GM21717 (cell line): ENCODE data around the gene NTM.
"Not testable (repeated sequence)": the region's sequence is repeated elsewhere in the genome, so short reads cannot be mapped to it uniquely, and the experiment has no call there.

ENCODE experiments used
- ATAC-seq: cut with Tn5 transposase; IDR thresholded peaks from one replicate; pipeline ENCODE4 v1.9.1; 2021; ENCODE audit warnings: mild to moderate bottlenecking, moderate library complexity; ENCODE audit not compliant: unreplicated experiment

NTM gene

DNA sequence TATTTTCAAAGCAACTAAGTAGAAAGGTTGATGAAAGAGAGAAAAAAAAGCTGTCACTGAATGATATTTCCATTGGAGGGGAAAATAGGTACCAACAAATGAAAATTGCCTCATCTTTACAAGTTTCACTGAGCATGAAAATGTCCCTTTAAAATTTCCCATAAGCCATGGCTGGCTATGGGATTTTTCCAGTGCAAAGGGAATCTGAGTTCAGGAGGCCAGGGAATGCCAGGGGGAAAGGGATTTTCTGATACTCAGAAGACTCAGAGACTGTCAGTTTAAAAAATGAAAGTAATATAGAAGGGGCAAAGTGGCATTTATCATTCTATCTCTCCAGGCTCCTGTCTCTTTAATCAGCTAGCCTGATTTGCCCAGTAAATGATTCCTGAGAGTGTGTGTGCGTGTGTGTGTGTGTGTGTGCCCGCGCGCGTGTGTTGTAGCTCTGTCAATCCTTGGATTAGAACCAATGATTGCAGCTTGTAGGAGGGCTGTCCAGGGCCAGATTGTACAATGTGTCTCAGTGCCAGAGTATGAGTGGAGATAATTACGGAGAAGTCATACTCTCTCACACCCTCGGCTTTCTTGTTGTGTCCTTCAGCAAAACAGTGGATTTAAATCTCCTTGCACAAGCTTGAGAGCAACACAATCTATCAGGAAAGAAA is at the start of gene NTM:
Gene NTM, plus strand, starts transcription at position 526 of the 662 bp plus-strand sequence.
- ATAC-seq, result no peak

DNA sequence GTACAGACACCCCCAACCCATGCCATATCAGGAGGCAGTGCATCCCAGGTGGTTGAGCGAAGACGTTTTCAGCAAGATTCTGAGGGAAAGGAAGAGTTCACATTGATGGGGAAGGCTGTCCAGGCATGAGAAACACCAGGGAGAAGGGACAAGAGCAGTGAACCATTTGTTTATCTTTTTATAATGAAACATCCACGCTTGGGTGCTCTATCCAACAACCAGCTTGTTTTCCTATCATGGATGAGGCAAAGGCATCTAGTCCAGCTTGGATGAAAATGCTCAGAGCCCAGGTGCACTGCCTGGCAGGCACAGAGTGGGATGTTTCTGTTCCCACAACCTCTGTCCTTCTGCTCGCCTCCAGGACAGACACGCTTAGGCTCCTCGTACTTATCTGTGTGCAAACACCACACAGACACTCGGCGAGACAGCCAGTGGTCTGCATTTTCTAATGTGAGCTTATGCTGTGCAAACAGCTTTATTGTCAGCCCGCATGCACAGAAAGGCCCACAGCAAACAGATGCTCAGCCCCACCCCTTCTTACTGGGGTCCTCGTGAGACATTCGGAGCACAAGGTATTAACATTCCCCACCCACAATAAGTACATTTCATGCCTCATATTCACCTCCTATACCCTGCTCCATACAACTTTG is 45.4 kb upstream of the NTM start:
- ATAC-seq, result no peak

DNA sequence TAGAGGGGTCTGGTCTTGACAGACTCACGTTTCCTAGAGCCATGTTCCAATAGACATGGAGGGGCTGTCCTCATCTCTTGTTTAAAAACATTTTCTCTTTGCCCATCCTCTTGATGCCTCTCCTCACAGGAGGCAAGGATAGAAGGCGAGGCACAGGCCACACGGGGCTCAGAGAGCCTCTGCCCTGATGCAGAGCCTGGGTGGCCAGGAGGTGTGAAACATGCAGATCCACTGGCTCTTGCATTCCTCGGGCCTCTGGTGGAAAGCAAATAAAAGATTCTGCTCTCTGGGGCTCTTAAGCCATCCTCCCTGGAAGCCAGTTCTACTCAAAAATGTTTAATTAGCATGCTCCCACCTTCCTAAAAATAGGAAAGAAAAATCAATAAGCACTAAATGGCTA is 43.6 kb upstream of the NTM start:
- no peak for ATAC-seq

DNA sequence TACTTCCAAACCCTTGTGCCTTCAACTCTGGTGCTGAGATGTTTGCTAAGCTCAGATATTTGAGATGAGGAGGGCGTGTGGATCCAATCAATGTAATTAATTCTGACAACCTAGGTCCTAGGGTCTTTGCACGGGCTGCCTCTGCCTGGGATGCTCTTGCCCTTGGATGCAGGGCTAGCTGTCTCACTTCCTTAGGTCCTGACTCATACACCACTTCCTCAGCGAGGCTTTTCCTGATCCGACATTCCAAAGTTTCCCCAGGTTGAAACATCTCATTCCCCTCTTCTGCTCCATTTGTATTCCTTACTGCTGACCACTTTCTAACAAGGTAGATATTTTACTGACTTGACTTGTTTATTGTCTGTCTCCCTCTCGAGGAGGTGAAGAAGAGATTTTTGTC is 43.0 kb upstream of the NTM start:
- ATAC-seq, result no peak

DNA sequence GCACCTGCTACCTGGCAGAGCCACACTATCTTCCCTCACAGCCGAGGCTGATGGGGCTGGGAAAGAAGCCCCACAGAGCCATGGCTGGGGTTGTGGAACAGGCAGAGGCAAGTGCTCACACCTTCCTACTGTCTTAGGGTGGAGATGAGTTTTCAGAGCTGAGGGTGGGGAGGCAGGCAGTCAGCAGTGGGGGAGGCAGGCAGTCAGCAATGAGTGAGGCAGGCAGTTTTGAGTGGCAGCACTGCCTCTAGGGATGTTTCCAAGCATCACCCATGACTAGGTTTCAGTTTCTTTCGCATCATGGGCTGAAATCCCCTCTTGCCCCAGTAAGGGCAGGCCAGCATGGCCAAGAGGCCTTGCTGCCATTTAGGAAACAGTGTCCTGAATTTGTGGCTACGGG is 41.6 kb upstream of the NTM start:
- ATAC-seq, result no peak

DNA sequence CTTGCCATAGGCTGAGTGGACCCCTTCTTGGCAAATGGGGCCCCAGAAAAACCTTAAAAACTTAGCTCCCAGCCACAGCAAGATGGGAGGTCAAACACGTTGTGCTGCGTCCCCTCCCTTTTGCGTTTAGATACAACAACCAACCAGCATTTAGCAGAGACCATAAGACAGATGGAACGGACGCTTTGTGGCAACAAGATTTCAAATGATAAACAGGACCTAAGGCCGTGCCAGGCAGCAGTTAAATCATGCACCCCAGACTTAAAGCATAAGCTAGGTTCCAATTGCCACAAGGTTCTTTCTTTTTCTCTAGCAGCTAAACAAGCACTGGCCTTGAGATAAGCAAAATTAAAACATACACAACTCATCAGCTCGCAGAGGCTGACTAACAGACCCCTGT is 39.4 kb upstream of the NTM start:
- ATAC-seq, result no peak

DNA sequence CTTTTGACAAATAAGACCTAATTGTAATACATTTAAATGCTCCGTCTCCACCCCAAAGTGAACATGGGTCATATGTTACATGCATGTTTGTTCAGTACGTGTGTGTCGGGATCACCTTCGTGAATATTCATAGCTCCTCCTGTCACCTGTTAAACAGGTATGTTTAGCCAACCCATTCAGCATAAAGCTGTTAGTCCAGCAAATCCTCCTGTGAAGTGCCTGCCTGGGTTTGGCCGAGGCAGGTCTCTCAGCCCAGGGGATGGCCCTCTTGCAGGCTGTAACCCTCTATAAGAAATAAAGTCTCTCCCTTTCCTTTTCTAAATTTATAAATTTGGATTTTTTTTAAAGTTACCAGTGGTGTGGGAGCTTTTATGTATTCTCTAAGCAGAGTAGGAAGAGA is 38.9 kb upstream of the NTM start:
- no peak for ATAC-seq

DNA sequence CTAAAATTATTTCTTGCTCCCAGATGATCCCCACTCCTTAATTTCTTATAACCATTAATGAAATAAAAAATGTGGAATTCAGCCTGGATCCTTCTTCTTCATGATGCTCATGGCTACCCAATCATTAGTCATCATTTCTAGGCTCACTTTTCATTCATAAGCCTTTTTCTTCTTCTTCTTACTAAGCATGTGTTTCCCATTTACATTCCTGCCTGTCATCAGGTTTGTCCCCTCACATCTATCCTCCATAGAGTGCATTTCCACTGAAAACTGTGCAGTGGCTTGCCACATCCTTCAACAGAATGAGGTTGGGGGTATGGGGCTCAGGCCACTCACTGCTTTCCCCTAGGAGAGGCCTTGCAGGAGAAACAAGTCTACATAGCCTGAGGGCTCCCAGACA is 35.8 kb upstream of the NTM start:
- ATAC-seq, result no peak

DNA sequence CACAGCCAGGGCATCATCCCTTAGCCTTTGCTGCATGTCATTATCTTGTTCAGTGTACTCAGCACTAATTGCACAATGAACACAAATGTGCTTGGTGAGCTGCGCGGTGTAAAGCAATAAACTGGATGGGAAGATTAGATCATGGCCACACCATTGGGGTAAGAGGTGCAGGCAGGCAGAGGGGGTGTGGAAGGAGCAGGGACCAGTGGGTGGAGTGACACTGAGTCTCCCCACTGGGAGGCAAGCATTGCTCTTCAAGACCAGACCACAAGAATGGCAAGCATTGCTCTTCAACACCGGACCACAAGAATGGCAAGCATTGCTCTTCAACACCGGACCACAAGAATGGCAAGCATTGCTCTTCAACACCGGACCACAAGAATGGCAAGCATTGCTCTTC is 28.5 kb upstream of the NTM start:
- not testable (repeated sequence) for ATAC-seq

DNA sequence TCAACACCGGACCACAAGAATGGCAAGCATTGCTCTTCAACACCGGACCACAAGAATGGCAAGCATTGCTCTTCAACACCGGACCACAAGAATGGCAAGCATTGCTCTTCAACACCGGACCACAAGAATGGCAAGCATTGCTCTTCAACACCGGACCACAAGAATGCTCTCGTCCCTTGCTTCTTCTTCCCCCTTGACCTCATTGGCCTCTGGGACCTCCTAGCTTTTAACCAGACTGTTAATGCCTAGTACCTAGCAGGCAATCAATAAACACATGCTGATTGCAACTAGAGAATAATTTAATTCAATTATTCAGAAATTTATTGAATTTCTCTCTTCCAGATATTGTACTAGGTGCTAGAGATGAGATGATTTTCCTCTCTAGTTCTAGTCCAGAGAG is 28.0 kb upstream of the NTM start:
- not testable (repeated sequence) for ATAC-seq

DNA sequence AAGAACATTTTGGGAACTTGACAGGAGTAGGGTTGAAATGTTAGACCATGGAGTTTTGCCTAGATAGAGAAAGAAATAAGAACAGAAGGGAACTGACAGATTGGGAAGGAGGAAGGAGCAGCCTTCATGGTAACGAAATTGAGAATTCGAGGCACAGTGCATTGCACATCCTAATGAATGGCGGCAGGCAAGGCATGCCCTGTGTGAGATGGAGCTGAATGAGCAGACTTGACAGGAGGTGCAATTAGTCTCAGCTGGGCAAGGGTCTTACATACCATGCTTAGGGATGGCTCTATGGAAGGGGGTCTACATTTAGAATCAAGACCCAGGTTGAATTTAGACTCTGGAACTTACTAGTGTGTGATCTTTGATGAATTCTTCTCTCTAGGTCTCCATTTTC is 25.0 kb upstream of the NTM start:
- ATAC-seq, result no peak

DNA sequence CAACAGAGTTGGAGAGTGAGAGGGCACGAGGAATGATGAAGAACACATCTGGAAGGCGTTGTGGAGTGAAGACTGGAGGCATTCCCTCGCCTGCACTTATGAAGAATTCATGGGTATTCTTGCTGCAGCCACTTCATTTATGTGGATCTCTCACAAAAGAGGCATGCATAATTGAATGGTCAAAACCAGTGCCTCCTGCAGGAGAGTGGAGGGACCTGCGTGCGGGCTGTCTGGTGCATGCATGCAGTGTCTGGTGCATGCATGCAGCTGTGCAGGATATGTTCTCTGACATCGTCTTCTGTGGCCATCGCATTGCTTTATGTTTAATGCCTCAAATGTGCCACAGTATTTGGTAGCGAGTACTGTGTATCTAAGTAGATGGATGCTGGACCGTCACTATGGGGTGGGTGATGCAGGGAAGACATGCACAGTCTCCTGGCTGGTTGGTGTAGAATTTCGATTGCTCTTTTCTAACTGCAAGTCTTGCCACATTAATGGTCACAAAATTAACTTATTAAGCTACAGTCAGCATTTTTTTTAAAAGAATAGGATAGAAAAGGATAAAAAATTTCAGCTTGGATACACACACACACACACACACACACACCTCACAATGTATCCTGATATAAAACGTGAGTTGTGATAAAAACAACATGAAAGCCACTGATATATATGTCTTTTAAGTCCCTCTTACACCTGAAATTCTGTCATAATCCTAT is 20.9 kb upstream of the NTM start:
- no peak for ATAC-seq

DNA sequence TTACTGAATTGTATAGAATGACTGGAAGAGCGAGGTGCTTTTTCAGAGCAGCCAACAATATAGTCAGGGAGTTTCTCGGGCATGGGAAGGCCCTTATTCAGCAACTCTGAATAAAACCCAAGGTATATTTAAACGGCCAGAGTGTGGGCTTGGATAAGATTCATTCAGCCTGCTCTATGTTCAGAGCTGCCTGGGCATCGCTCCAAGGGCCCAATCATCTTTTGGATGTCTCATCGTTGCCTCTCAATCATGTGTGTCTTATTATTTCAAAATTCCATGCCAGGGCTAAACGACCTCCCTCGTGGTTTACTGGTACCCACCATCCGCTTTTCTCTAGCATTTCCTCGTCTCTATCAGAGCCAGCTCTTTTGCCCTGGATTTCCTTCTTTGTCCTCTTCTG is 19.5 kb upstream of the NTM start:
- ATAC-seq, result no peak

DNA sequence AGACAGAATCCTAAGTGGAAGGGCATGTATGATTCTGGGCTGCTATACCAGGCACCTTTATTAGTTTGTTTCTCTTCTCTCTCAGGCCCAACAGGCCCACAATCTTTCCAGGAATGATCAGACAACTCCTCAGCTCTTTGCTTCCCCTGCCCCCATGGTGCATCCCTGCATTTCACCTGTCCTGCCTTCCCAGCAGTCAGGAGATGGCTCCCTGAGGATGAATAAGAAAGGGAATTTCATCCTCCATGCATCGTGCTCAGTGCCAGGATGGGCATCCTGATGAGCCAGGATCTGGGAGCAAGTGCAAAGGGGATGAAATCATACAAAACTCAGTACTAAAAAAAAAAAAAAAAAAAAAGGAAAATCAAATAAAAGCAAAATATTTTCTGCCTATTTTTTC is 18.6 kb upstream of the NTM start:
- no peak for ATAC-seq

DNA sequence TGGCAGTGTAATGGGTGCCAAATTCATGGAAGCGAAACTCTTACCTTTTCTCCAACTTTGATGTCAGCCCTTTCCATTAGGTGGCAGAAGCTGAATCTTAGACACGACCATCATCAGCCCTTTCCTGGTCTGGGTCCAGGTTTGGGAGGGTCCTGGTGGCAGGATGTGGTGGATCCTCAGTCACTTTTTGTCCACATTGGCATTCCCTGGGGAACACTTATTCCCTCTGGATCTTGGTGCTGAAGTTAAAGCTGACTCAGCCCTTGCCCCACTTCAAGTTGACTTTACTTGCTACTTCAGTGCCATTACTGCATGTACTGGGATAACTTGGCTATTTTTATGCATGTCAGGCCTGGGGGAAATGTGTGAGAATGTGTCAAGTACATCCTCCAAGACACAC is 16.6 kb upstream of the NTM start:
- ATAC-seq, result no peak

DNA sequence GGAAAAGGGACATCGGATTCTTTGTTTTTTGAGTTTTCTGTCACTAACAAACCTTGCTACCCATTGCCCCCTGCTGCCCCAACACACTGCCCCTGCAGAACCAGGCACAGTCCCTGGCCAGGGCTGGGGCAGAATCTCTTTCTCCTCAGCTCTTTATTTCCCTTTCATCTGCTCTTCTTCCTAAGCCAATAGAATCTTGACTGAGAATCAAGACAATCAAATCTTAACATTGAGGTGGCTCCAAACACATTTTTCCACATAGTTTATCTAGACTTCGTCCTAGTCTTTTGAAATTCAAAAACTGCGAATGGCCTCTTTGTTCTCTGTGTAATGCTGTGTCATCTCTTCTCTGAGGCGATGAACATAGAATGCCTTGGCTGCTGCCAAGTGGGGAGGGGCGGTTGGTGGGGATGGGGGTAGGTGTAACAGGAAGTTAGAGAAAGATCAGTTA is 16.1 kb upstream of the NTM start:
- ATAC-seq, result no peak

DNA sequence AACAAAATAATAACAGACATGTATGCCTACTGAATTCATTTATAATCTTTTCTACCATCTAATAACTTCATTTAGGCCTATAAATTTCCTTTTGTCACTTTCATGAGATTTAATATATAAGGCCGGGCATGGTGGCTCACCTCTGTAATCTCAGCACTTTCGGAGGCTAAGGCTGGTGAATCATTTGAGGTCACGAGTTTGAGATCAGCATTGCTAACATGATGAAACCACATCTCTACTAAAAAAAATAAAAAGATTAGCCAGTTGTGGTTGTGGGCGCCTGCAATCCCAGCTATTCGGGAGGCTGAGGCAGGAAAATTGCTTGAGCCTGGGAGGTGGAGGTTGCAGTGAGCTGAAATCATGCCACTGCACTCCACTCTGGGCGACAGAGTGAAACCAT is 14.2 kb upstream of the NTM start:
- ATAC-seq, result no peak

DNA sequence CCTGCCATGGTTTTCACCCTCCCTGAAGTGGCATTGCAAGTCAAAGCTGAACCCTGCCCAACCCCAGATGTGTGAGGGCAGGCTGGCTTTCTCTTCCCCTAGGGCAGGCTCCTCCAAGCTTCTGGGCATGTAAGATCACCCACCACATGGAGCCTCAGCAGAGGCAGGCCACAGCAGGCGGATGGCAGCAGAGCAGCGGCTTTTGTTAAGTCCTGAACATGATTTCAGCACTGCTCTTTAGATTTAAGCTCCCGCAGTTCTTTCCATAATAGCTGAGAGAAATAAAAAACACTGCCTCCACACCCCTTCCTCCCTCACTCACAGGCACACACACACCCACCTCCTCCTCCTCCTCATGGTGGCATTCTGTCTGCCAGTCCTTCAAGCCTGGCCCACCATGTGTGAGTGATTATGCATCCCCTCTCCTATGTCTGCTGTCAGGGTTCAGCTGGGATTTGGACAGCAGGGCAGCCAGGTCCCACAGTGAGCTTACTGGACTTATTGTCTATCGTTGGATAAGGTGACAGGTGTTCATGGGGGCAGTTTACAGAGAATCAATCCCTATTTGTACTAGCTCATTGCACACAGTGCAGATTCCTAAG is 5.0 kb upstream of the NTM start:
- no peak for ATAC-seq

DNA sequence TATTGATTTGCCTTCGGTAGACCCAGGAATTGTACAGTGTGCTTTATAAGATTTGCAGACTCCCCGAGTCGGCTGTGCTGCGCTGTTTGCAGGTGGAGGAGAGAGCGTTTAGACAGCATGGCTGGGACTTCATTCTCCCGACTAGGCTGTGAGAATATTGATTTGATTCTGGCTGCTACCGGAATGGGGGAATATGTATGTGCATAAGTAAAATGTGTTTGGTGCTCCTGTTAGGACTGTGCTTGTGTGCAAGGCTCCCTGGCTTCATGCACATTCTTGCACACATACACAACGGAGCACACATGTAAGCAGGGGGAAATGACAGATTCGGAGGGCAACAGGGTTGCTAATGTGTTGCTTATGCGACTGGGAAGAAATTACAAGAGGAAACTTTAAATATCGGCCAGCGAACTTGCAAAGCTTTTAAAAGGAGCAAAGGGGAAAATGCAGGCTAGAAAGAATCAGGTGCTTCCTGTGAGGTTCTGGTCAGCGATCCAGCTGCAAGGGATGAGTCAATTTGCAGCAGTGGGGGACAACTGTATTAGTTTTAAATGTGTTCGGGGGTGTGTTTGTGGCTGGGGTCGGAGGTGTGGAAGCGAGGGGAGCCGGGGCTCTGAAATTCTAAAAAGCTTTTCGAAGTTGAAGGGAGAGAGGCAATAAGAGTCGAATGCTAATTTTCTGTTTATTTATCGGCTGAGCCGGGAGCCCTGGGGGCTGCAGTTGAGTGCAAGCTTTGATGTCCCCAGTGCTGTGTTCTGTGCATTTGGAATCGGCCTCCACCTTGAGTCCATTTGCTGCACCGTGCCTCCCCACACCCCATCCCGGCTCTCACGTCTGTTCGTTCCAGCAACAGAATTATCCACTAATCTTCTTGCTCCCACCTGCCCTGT is 731 bp downstream of the NTM start:
- no peak for ATAC-seq

DNA sequence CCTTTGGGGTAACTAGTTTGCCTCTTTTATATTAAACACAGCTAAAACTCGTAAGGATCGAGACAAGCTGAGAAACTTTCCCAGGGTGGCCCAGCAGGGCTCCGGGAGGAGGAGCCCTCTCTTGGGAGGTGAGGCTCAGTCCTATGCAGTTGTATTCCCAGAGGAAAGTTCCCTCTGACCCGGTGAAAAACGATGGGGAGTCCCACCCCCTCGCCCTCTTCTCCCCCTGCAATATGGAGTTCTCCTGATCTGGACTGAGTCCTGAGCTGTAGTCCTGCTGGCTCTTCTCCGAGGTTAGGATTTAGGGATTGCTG is 1.3 kb downstream of the NTM start:
- ATAC-seq, result no peak
